K562 (cell line): ENCODE measurements around the gene PLP2. TPM values are rescaled to one million over a fixed set of nuclear protein-coding genes. Genes with fewer than 3 reads are reported as not detected.

Source experiments
- BRD9 ChIP-seq: fragments of 450-650 bp; IDR thresholded peaks from 2 replicates; pipeline ENCODE4 v1.6.1; 2018; ENCODE audit warnings: low read depth; ENCODE audit not compliant: partially characterized antibody
- CLOCK ChIP-seq: fragments of 250-450 bp; sonication (Bioruptor Pico); IDR thresholded peaks from 2 replicates; pipeline ENCODE4 v1.4.0; 2020; ENCODE audit warnings: mild to moderate bottlenecking, moderate library complexity, borderline replicate concordance
- EGR1 ChIP-seq: fragments of 450-650 bp; conservative IDR thresholded peaks from 2 replicates; pipeline ENCODE4 v1.6.1; 2017; ENCODE audit warnings: mild to moderate bottlenecking
- ERF ChIP-seq: fragments of 450-650 bp; formaldehyde crosslinking; IDR thresholded peaks from 2 replicates; pipeline ENCODE4 v1.4.0; 2020; ENCODE audit warnings: mild to moderate bottlenecking, mixed read lengths
- GTF2E2 ChIP-seq: fragments of 200-800 bp; sonication (Bioruptor generic); IDR thresholded peaks from 2 replicates; pipeline ENCODE4 v1.6.1; 2016; ENCODE audit warnings: missing genetic modification characterization, missing compliant biosample characterization
- KAT7 ChIP-seq: sonication (generic); formaldehyde crosslinking; IDR thresholded peaks from 2 replicates; pipeline ENCODE4 v1.8.0; 2022; ENCODE audit warnings: missing genetic modification reagents, mild to moderate bottlenecking, borderline replicate concordance
- KLF16 ChIP-seq: IDR thresholded peaks from 2 replicates; pipeline ENCODE4 v1.6.1; 2016; ENCODE audit warnings: antibody characterized with exemption
- MECOM ChIP-seq: fragments of 250-450 bp; sonication (Bioruptor Pico); IDR thresholded peaks from 2 replicates; pipeline ENCODE4 v1.8.0; 2022; ENCODE audit warnings: inconsistent platforms
- MTA3 ChIP-seq: fragments of 450-650 bp; formaldehyde crosslinking; IDR thresholded peaks from 2 replicates; pipeline ENCODE4 v1.6.1; 2017; ENCODE audit warnings: mild to moderate bottlenecking, borderline replicate concordance
- PCBP1 ChIP-seq: fragments of 200-400 bp; formaldehyde crosslinking; IDR thresholded peaks from 2 replicates; pipeline ENCODE4 v1.6.1; 2018; ENCODE audit warnings: mild to moderate bottlenecking, low read depth, low read length; ENCODE audit not compliant: poor library complexity, severe bottlenecking
- PHF8 ChIP-seq: fragments of 200-600 bp; sonication (generic); IDR thresholded peaks from 2 replicates; pipeline ENCODE4 v1.6.1; 2012; ENCODE audit warnings: mixed run types, mild to moderate bottlenecking, inconsistent platforms, low read length, moderate library complexity, borderline replicate concordance
- SNRNP70 ChIP-seq: fragments of 200-400 bp; formaldehyde crosslinking; optimal IDR thresholded peaks from 2 replicates; pipeline ENCODE3; 2017; ENCODE audit warnings: low read depth, low read length
- STAT5B ChIP-seq: fragments of 250-450 bp; sonication (Bioruptor Pico); IDR thresholded peaks from 2 replicates; pipeline ENCODE4 v1.8.0; 2021; ENCODE audit warnings: mild to moderate bottlenecking, inconsistent platforms
- ZBTB9 ChIP-seq: fragments of 450-650 bp; formaldehyde crosslinking; IDR thresholded peaks from 2 replicates; pipeline ENCODE4 v1.4.0; 2020; ENCODE audit warnings: mild to moderate bottlenecking, moderate library complexity
- ZFPM2 ChIP-seq: fragments of 250-450 bp; sonication (Bioruptor Pico); IDR thresholded peaks from 2 replicates; pipeline ENCODE4 v1.5.1; 2022; ENCODE audit warnings: mild to moderate bottlenecking
- ZKSCAN8 ChIP-seq: fragments of 200-800 bp; sonication (Bioruptor generic); IDR thresholded peaks from 2 replicates; pipeline ENCODE4 v1.6.1; 2016; ENCODE audit warnings: missing genetic modification characterization, missing compliant biosample characterization
- ZNF184 ChIP-seq: sonication (generic); formaldehyde crosslinking; IDR thresholded peaks from 2 replicates; pipeline ENCODE4 v1.5.0; 2020; ENCODE audit warnings: missing genetic modification reagents
- ZNF239 ChIP-seq: fragments of 250-450 bp; sonication (Bioruptor Pico); IDR thresholded peaks from 2 replicates; pipeline ENCODE4 v1.4.0; 2020; ENCODE audit warnings: mild to moderate bottlenecking
- ZNF584 ChIP-seq: fragments of 200-800 bp; sonication (Bioruptor generic); IDR thresholded peaks from 2 replicates; pipeline ENCODE4 v1.6.1; 2016; ENCODE audit warnings: low read depth, mild to moderate bottlenecking, missing genetic modification characterization, missing compliant biosample characterization
- ZNF695 ChIP-seq: fragments of 450-650 bp; formaldehyde crosslinking; IDR thresholded peaks from 2 replicates; pipeline ENCODE4 v1.4.0; 2020; ENCODE audit warnings: mild to moderate bottlenecking, moderate library complexity
- ZNF77 ChIP-seq: fragments of 250-450 bp; sonication (Bioruptor Pico); IDR thresholded peaks from 2 replicates; pipeline ENCODE4 v1.5.0; 2020
- ZNF79 ChIP-seq: fragments of 250-450 bp; sonication (Bioruptor Pico); IDR thresholded peaks from 2 replicates; pipeline ENCODE4 v1.4.0; 2020; ENCODE audit warnings: low read depth, mild to moderate bottlenecking, moderate library complexity
- polyA plus RNA-seq, 8 experiments: library from polyadenylated mRNA; depleted of rRNA in 4 of 8; stranded (reverse) in 5 of 8; unstranded in 3 of 8; fragments of >200 nt; fragmentation: Nextera tagmentation in 2 of 8; fragmentation: Illumina TruSeq in 1 of 8; extraction: Ambion mirVana in 2 of 8; extraction: Trizol in 1 of 8; gene quantifications; 2 replicates each; pipeline versions ENCODE4 v1.2.1 to v1.2.3, GENCODE V29; 2011 to 2014; ENCODE audit warnings: inconsistent platforms in 1 of 8, missing spikeins in 1 of 8
- total RNA-seq, 7 experiments: library from RNA; depleted of rRNA in 6 of 7; stranded (reverse); fragments of >200 nt in 6 of 7; fragmentation: Illumina TruSeq in 2 of 7; extraction: Trizol in 2 of 7; gene quantifications; 2 replicates each; pipeline versions ENCODE4 v1.2.1 to v1.2.3, GENCODE V29; 2011 to 2021; ENCODE audit warnings: low replicate concordance in 1 of 7
- TF ChIP-seq, protein P1 (sequence below): fragments of 450-650 bp; IDR thresholded peaks from 2 replicates; pipeline ENCODE4 v1.7.1; 2018; ENCODE audit warnings: mild to moderate bottlenecking, low read depth; ENCODE audit not compliant: partially characterized antibody

The PLP2 gene
- total and polyA plus RNA-seq, 9 of the 15 experiments (the other 6 are each of a cell fraction or from before 2014, with no cell fraction given): 34.7 to 236 (median 112) TPM

GRCh38 chrX:49166914-49167739, 4.6 kb upstream of the PLP2 start (continued):
- TF ChIP-seq ZFPM2 (CRISPR knock-in tag): no peak
- peak; percentile 60; the same call in 1 of the 2 replicates for TF ChIP-seq MTA3
- TF ChIP-seq ZBTB9 (CRISPR knock-in tag): peak; percentile 49
- no peak for TF ChIP-seq ZNF184 (CRISPR knock-in tag)
- TF ChIP-seq ZKSCAN8 (CRISPR knock-in tag): no peak; the same call in 1 of the 2 replicates
- TF ChIP-seq MECOM (CRISPR knock-in tag): no peak
- no peak for TF ChIP-seq ZNF77 (CRISPR knock-in tag)
- TF ChIP-seq KLF16: no peak
- TF ChIP-seq SNRNP70: no peak
- TF ChIP-seq CLOCK (CRISPR knock-in tag): no peak
- no peak for TF ChIP-seq BRD9
- no peak for TF ChIP-seq STAT5B
- TF ChIP-seq PCBP1: no peak
- TF ChIP-seq ZNF695 (CRISPR knock-in tag): no peak
- 0 out of 2 replicates have a peak, but pooled peaks have one; percentile 4 for TF ChIP-seq ZNF239
- TF ChIP-seq ZNF584 (CRISPR knock-in tag): peak; percentile 42; the same call in 1 of the 2 replicates
- TF ChIP-seq KAT7: no peak
- TF ChIP-seq PHF8: no peak; the same call in 1 of the 2 replicates
- TF ChIP-seq ERF: peak; percentile 8; the same call in 1 of the 2 replicates
- TF ChIP-seq EGR1: no peak
- TF ChIP-seq, protein P1, sequence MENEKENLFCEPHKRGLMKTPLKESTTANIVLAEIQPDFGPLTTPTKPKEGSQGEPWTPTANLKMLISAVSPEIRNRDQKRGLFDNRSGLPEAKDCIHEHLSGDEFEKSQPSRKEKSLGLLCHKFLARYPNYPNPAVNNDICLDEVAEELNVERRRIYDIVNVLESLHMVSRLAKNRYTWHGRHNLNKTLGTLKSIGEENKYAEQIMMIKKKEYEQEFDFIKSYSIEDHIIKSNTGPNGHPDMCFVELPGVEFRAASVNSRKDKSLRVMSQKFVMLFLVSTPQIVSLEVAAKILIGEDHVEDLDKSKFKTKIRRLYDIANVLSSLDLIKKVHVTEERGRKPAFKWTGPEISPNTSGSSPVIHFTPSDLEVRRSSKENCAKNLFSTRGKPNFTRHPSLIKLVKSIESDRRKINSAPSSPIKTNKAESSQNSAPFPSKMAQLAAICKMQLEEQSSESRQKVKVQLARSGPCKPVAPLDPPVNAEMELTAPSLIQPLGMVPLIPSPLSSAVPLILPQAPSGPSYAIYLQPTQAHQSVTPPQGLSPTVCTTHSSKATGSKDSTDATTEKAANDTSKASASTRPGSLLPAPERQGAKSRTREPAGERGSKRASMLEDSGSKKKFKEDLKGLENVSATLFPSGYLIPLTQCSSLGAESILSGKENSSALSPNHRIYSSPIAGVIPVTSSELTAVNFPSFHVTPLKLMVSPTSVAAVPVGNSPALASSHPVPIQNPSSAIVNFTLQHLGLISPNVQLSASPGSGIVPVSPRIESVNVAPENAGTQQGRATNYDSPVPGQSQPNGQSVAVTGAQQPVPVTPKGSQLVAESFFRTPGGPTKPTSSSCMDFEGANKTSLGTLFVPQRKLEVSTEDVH: no peak
- TF ChIP-seq ZNF79 (CRISPR knock-in tag): no peak
- TF ChIP-seq GTF2E2 (tag): peak; percentile 74; the same call in 1 of the 2 replicates
